Measurements from ENCODE around the gene ASB8.

The ASB8 gene

GRCh38 chr12:48157018-48157888, at the start of gene ASB8:
ASB8 (minus strand) TSS chr12:48157515; CDS start chr12:48153496, 4,019 bp downstream.
- DNase-seq, result peak; percentile 98

- no peak for DNase-seq
Measured at GRCh38 chr12:48203192-48203591, 45.9 kb upstream of the ASB8 start, which contains the start of gene OR10AD1. OR10AD1 (minus strand) TSS chr12:48203292; CDS start chr12:48203292, 0 bp downstream.

- DNase-seq, result no peak
Measured at GRCh38 chr12:48202766-48203165, 45.5 kb upstream of the ASB8 start.

- no peak for DNase-seq
Measured at GRCh38 chr12:48201516-48201915, 44.2 kb upstream of the ASB8 start.

- no peak for DNase-seq
Measured at GRCh38 chr12:48201091-48201490, 43.8 kb upstream of the ASB8 start.

- DNase-seq, result no peak
Measured at GRCh38 chr12:48199774-48200221, 42.5 kb upstream of the ASB8 start.

- DNase-seq, result no peak
Measured at GRCh38 chr12:48198985-48199384, 41.7 kb upstream of the ASB8 start.

GRCh38 chr12:48198672-48198971, 41.3 kb upstream of the ASB8 start:
- no peak for DNase-seq

- DNase-seq, result peak; percentile 94
Measured at GRCh38 chr12:48197971-48198671, 40.8 kb upstream of the ASB8 start.

- DNase-seq, result no peak
Measured at GRCh38 chr12:48197549-48197970, 40.2 kb upstream of the ASB8 start.

GRCh38 chr12:48194799-48195201, 37.5 kb upstream of the ASB8 start:
- peak; percentile 65 for DNase-seq

- no peak for DNase-seq
Measured at GRCh38 chr12:48193623-48194022, 36.3 kb upstream of the ASB8 start.

GRCh38 chr12:48192861-48193260, 35.5 kb upstream of the ASB8 start:
- DNase-seq, result no peak

GRCh38 chr12:48191096-48191495, 33.8 kb upstream of the ASB8 start:
- no peak for DNase-seq

GRCh38 chr12:48189331-48190125, 32.2 kb upstream of the ASB8 start:
- DNase-seq, result peak; percentile 72

GRCh38 chr12:48187916-48188695, 30.8 kb upstream of the ASB8 start:
- DNase-seq, result no peak

GRCh38 chr12:48185181-48185919, 28.0 kb upstream of the ASB8 start:
- DNase-seq, result no peak

GRCh38 chr12:48184549-48184922, 27.2 kb upstream of the ASB8 start:
- no peak for DNase-seq

- no peak for DNase-seq
Measured at GRCh38 chr12:48183876-48184548, 26.7 kb upstream of the ASB8 start.

GRCh38 chr12:48183091-48183875, 26.0 kb upstream of the ASB8 start, which contains the start of gene CCDC184:
CCDC184 (plus strand) TSS chr12:48183644; CDS start chr12:48184123, 479 bp downstream.
- peak; percentile 81 for DNase-seq
